ENCODE results near the gene GCK. TPM values are rescaled to one million over a fixed set of nuclear protein-coding genes. Genes with fewer than 3 reads are reported as not detected.
"Not testable (repeated sequence)": the region's sequence is repeated elsewhere in the genome, so short reads cannot be mapped to it uniquely, and the experiment has no call there.

GCK gene
- total RNA-seq, 1 donor from 2014 or later = 0.18 TPM

DNA sequence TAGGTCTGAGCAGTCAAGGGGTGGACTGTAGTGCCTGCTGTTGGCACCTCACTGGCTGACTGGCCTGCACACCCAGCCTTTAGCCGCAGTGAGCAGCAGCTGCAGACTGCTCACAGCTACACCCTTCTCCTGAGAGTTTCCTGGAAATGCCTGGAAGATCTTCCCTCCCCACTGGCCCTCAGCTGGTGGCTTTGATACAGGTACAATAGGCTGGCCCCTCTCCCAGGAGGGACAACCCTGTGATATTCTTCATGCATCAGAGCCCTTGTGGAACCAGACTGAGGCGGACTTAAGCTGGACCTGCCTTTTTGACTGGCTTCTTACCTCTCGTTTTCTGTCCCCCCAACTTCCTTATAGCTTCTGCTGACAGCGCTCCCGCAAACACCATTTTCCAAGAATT, 6.4 kb downstream of the GCK start:
- intact Hi-C loops (cut with micrococcal nuclease) = no loop called here

GRCh38 chr7:44180631-44181030, 8.6 kb downstream of the GCK start:
- intact Hi-C loops (cut with micrococcal nuclease) = no loop called here

DNA sequence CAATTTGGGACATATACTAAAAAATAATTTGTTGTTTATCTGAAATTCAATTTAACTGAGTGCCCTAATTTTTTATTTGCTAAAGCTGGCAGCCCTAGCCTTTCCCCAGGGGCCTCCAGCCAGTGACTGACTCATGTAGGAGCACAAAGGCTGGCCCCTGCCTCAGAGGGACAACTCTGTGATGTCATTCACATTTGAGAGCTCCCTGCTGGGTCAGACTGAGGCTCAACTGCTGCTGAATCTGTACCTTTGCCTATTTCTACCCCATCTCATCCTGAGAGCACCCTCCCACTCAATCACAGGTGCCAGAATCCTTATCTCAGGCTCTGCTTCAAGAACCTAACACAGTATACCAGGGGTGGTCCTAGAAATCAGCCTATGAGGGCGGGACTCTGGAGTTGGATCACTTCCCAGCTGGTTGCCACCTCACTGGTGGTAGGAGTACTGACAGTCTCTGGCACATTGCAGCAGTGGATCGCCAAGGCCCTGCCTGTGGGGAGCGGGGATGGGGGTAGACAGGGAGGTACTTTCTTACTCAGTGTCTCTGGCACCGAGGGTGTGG, 11.6 kb downstream of the GCK start:
- intact Hi-C loops (cut with micrococcal nuclease) = no loop called here

DNA sequence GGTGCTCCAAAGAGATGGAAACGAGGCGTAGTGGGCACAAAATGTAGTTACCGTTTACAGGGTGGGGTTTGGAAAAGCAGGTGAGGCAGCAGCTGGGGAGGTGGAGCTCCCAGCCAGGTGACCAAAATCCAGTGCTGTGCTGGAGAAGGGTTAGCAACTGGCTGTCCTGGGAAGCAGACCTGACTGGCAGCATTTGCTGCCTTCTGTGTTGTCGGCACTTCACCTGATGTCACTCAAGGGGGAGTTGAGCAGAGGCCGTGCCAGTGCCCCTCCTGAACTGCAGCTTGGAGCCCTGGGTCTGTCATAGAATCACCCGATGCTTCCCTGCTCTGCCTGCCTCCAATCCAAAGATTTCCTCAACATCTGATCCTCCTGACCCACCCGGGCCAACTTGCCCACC, 12.8 kb downstream of the GCK start:
- intact Hi-C loops (cut with micrococcal nuclease) = no loop called here

DNA sequence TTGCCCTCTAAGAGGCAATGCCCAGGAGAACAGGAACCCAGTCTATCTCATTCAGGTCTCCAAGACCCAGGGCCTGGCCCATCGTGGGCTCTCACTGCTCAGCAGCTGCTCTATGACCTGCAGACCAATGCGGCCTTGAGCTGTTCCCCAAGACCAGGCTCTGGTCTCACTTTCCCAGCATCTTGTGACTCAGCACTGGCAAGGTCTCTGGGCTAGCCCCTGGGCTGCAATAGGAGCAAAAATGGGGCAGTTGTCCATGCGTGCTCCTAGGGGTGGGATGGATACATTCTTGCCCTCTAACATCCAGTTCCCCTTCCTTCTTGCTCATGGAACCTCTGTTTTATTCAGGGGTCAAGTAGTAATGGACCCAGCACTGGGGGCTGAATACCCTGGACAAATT, 13.5 kb downstream of the GCK start:
- intact Hi-C loops (cut with micrococcal nuclease) = no loop called here

- intact Hi-C loops (cut with micrococcal nuclease) = not testable (repeated sequence)
These were observed 14.6 kb downstream of the GCK start for GRCh38 chr7:44174694-44174948.

DNA sequence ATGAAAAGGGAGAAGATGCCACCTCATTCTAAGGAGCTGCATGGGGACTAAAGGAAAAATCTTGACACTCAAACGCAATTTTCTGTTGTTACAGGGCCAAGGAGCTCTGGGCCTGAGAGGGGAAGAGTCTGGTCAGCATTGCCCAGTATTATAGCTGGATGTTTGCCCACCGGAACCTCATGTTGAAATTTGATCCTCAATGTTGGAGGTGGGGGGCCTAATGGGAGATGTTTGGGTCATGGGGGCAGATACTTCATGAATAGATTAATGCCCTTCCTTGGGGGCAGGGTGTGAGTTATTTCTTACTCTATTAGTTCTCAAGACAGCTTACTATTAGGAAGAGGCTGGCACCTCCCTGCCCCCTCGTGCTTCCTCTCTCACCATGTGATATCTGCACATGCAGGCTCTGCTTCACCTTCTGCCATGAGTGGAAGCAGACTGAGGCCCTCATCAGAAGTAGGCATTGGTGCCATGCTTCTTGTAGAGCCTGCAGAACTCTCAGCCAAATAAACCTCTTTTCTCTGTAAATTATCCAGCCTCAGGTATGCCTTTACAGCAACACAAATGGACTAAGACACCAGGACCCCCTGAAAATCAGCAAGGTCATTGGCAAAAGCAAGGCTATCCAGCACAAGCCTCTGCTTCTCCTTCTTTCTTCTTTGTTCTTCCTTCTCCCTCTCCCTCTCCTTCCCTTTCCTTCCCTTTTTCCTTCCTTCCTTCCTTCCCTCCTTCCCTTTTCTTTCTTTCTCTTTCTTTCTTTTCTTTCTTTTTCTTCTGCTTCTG, 15.1 kb downstream of the GCK start:
- intact Hi-C loops (cut with micrococcal nuclease) = no loop called here

DNA sequence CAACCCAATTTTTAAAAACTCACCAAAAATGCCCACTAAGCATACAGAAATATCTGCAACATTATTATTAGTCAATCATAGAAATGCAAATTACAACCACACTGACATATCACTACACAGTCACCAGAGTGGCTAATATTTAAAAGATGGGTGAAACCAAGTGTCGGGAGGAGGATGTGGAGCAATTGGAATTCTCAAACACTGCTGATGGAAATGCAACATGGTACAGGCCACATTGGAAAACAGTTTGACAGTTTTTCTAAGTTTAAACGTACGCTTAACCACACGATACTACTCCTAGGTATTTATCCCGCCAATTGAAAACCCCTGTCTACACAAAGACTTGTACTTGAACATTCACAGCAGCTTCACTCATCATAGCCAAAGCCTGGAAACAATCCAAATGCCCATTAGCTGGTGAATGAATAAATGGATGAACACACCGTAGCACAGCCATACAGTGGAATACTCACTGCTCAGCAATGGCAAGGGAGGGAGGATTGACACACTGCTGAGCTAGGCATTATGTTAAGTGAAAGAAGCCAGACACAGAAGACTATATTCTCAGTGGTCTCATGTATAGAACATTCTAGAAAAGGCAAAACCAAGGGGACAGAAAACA, 16.3 kb downstream of the GCK start:
- intact Hi-C loops (cut with micrococcal nuclease) = no loop called here

DNA sequence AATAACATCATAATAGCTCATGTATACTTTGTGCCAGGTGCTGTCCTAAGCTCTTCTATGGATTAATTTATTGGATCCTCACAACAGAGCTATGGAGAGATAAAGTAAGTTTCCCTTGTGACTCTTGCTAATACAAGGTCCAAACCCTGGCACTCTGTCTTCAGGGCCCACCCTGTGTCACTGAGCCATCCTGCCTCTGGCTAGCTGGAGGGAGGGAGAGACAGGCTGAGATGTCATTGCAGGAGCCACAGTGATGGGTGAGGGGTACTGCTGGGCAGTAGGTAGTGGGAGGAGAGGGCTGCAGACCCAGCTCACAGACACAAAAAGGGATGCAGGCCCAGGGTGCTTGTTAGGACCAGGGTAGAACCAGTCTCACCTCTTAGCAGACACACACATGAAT, 16.9 kb downstream of the GCK start:
- intact Hi-C loops (cut with micrococcal nuclease) = no loop called here

- intact Hi-C loops (cut with micrococcal nuclease) = not testable (repeated sequence)
These were observed 17.3 kb downstream of the GCK start for GRCh38 chr7:44171901-44172300.

DNA sequence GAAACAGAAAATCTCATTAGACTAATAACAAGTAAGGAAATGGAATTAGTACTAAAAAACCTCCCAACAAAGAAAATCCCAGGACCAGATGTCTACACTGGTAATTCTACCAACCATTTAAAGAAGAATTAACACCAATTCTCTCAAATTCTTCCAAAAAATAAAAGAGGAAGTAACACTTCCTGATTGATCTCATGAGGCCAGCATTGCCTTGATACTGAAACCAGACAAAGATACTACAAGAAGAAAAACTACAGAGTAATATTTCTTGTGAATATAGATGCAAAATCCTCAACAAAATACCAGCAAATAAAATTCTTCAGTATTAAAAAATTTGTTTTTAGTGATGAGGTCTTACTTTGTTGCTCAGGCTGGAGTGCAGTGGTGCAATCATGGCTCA, 21.3 kb downstream of the GCK start:
- intact Hi-C loops (cut with micrococcal nuclease) = no loop called here

DNA sequence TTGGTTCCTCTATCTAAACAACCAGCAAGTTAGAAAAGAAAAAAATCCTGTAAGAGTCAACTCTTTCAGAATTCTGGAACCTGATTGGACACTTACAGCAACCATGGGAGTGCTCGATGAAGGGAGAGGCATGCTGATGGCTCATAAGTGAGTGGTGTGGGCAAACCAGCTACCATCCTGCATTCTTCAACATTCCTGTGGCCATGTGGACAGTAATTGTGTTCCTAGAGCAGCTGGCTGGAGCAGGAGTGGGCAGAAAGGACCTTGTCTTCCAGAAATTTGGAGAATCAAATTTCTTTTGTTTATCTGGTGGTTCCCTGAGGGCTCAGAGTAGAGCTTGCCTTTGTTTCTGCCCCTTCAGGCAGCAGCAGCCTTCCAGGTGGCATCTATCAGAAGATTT, 25.6 kb downstream of the GCK start:
- intact Hi-C loops (cut with micrococcal nuclease) = no loop called here

GRCh38 chr7:44162785-44163395, 26.3 kb downstream of the GCK start:
- intact Hi-C loops (cut with micrococcal nuclease) = no loop called here

DNA sequence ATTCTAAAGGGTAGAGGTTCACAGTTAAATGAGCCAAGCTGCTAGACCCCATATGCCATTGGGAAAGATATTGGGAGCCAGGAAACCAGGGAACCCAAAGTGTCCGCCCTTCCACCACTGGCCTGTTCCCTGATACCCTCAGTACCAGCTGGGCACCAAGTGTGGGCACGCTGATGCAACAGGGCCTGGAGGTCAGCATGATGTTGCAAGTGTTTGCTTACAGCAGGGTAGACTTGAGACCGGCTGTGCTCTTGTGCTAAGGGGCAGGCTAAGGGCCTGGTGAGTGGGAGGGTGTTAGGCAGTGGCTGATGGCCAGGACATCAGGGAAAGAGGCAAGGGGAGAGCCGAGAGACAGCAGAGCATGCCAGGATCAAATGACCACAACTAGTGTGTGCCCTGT, 27.1 kb downstream of the GCK start:
- intact Hi-C loops (cut with micrococcal nuclease) = no loop called here

DNA sequence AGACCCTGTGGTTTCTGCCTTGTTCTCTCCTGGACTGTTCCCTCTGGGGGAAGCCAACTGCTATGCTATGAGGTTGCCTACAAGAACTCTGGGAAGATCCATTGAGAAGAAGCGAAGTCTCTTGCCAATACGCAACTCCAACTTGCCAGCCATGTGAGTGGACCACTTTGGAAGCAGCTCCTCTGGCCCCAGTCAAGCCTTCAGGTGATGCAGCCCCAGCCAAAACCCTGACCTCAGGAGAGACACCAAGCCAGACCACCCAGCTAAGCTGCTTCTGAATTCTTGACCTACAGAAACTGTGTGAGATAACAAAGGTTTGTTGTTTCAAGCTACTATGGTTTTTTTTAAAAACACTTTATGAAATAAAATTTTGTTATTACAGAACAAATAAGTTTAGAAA, 27.9 kb downstream of the GCK start:
- intact Hi-C loops (cut with micrococcal nuclease) = no loop called here

DNA sequence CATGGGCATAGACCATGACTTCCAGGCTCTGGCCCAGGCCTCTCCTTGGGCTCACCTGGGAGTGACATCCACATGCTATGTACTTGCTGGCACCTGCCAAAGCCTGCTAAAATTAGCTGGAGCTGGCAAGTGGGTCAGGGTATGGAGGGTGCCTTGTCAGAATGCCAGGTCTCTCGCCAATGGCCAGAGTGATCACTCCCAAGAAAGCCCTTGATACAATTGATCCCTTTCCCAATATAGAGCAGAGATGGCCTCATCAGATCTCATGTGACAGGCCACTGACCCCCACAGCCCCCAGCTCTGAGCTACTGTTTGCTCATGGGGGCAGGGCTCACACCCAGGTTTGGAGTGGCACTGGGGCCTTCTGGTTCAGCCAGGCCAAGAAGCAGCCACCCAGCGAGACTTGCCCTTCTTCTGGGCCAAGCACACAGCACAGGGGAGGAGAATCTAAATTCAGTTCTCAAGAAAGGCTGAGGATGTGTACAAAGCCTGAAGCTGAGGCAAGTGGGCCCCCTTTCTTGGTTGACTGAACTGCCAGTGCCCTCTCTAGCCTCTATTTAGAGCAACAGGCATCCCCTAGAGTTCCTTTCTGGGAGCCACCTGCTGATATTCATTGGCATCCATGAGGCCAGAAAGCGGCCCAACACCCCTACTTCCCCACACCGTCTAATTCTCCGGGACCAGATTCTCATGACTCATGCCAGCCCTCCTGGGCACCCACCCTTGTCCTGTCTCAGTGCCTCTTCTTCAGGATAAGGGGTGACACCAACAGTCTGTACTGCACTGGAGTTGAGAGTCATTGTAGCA, 29.2 kb downstream of the GCK start:
- intact Hi-C loops (cut with micrococcal nuclease) = no loop called here

GRCh38 chr7:44158873-44159631, 30.2 kb downstream of the GCK start:
- intact Hi-C loops (cut with micrococcal nuclease) = no loop called here

- intact Hi-C loops (cut with micrococcal nuclease) = no loop called here
These were observed 31.0 kb downstream of the GCK start for GRCh38 chr7:44158096-44158872.

DNA sequence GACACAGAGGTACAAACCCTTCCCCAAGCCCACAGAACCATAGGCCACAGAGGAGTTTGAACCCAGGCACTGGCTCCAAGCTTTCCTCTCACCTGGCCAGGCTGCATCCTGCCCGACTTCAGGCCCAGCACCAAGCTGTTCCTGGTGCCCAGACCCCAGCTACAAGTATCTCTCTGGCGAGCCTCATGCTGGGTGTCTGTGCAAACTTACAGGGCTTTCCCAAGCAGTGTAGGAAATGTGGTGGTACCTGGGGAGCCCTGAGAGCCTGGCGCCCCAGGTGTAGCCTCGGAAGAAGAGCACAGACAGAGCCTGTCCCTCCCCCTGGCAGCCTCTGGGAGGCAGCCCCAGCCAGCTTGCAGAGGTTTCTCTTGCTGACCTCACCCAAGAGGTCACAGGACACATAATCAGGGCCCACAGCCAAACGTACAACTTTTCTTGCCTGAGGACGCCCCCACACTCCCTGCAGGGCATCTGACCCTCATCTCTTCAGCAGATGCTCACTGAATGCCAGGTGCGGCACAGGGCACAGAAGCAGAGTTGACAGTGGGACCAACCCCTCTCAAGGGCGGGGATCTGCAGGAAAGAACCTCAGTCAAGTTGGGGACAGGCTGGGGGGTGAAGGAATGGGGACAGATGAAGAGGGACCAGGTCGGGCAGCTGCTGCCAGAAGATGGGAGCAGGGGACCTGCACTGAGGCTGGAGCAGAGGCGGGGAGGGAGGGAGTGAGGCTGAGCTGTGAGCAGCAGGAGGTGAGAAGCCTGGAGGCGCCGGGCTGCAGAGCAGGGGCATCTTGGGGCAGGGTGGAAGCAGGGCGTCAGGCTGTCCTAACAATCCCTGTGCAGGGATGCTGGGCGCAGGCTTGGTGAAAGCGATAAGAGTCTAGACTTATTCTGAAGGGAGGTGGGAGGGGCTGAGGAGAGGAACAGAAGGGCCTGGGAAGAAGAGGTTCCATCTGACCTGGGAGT, 31.8 kb downstream of the GCK start:
- intact Hi-C loops (cut with micrococcal nuclease) = no loop called here
